NOMO-1 treated with DMSO at 0.1 percent for 48 hours (cell line): ENCODE data around the gene KPNB1.
A peak's percentile ranks its signal among the peaks of the same experiment; 100 is the strongest.

Experiments used
- DNase-seq: peaks from one replicate; lab custom pipeline; 2025; ENCODE audit not compliant: unreplicated experiment; lab: John Stamatoyannopoulos, UW

Gene KPNB1

DNA sequence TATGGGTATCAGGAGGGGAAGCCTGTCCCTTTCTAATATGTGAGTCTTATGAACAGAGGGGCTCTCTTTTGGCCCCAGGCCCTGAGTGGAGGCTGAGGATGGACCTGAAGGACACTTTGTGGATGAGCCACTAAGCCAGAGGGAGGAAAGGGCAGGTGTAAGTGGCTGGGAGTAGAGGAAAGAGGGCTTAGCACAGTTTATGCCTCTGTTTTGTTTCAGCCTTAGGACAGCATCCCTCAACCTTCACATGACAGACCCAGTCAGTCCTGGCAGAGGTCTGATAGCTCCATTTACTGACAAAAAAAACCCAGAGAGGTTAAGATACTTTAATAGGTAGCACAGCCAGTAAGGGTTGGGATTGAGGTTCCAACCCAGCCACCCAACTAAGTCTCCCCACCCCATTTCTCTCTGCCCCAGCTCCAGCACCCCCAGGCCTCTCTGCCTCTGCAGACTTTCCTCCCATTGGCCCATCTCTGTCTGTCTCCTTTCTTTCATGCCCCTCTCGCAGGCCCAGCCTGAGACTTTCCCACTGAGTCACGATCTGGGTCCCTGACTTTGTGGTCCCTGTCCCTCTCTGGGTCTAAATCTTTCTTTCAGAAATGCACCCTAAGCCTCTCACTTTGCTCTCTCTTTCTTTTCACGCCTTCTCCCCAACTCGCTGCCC, 78.6 kb downstream of the KPNB1 start:
- DNase-seq = no peak

DNA sequence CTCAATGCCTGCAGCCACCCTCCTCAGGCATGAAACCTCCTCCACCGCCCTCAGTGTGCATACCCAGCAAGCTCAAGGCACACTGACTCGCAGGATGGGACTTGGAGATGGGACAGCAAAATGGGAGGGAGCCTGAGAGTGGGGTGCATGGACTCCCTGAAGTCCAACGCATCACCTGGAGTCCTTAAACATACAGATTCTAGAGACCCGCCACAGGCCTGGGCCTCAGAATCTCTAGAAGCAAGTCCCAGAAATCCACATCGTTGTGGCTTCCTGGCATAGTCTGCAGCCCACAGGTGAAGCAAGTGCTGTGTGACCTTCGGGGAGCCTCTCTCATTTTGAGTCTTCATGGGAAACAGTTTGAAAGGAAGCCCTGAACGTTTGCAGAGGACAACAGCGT, 79.8 kb downstream of the KPNB1 start:
- DNase-seq = no peak

- DNase-seq = no peak
Observed at GRCh38 chr17:47730681-47731080, 81.0 kb downstream of the KPNB1 start.

GRCh38 chr17:47731396-47731795, 81.7 kb downstream of the KPNB1 start:
- no peak for DNase-seq

- no peak for DNase-seq
Observed at GRCh38 chr17:47732399-47733046, 82.8 kb downstream of the KPNB1 start.

DNA sequence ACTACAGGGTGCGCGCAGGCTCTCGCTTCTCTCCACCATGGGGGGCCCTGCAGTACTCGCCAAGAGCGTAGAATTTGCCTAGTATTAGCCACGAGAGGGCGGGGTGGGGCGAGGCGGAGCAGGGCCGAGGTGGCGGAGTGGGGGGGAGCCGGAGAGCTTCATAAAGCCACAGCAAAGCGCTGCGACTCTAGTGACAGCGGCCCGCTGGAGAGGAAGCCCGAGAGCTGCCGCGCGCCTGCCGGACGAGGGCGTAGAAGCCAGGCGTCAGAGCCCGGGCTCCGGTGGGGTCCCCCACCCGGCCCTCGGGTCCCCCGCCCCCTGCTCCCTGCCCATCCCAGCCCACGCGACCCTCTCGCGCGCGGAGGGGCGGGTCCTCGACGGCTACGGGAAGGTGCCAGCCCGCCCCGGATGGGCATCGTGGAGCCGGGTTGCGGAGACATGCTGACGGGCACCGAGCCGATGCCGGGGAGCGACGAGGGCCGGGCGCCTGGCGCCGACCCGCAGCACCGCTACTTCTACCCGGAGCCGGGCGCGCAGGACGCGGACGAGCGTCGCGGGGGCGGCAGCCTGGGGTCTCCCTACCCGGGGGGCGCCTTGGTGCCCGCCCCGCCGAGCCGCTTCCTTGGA, 83.4 kb downstream of the KPNB1 start, which contains the start of gene TBX21:
Gene TBX21, plus strand, starts transcription at position 190 of the 627 bp plus-strand sequence. Its CDS starts 219 bp downstream, at position 409.
- peak; percentile 88 for DNase-seq

GRCh38 chr17:47733674-47734410, 84.1 kb downstream of the KPNB1 start:
- DNase-seq = no peak

GRCh38 chr17:47735139-47735464, 85.4 kb downstream of the KPNB1 start:
- DNase-seq = no peak
